HG03457 (cell line): Measurements from ENCODE around the gene PHAF1.

Source experiments
- ATAC-seq: cut with Tn5 transposase; IDR thresholded peaks from one replicate; pipeline ENCODE4 v1.9.1; 2021; ENCODE audit warnings: moderate number of reproducible peaks; ENCODE audit not compliant: unreplicated experiment

The PHAF1 gene

GRCh38 chr16:67109407-67110135 lies at the start of gene PHAF1:
Gene PHAF1 (plus strand): TSS chr16:67109941. CDS start chr16:67110176, 235 bp downstream.
- peak; percentile 69 for ATAC-seq

GRCh38 chr16:67063008-67063407 lies 46.7 kb upstream of the PHAF1 start:
- no peak for ATAC-seq

DNA sequence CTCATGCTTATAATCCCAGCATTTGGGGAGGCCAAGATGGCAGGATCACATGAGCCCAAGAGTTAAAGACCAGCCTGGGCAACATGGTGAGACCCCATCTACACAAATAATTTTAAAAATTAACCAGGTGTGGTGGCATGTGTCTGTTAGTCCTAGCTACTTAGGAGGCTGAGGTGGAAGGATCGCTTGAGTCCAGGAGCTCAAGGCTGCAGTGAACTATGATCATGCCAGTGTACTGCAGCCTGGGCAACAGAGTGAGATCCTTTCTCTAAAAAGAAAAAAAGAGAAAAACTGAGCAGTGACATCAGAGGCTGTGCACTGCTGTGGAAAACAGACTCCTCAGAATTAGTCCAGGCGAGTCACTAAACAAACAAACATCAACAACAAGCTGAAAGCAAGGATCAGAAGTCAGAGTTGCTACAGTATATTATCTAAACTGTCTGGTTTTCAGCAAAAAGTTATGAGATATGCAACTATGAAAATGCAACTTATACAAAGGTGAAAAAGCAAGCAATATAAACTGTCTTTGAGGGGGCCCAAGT lies 41.5 kb upstream of the PHAF1 start:
- ATAC-seq, result no peak

DNA sequence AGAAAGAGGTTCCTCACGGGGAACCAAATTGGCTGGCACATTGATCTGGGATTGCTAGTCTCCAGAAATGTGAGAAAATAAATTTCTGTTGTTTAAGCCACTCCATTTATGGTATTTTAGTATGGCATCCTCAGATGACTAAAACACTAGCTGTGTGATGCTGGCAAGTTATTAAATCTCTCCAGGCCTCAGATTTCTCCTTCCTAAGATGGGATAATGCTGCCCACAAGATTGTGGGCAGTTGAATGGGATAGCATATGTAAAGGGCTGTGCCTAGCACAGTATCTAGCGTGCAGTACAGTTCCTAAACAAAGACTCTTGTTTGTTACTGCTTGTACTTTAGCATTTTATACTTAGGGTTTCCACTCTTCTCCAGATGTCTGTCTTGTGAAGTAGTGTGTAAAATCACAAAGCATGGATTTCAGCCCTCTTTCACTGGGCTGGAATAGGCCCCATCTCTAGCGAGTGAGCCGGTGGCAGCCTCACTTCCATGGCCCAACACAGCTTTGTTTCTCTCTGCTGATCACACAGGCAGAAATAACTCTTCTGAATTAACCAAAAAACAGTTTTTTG lies 38.2 kb upstream of the PHAF1 start:
- no peak for ATAC-seq

DNA sequence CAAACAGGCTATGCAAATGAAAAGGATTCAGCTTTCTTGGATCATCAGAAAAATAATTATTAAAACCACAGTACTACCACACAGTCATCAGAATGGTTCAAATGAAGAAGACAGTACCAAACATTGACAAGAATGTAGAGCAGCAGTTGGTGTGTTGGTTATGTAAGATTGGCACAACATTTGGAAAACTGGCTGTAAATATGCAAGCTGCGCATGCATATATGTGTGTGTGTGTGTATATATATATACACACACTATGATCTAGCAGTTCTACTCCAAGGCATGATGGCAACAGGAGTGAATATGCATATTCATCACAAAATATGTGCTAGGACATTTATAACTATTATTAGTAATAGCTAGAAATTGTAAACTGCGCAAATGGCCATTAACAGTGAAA lies 34.4 kb upstream of the PHAF1 start:
- no peak for ATAC-seq

GRCh38 chr16:67077871-67078270 lies 31.9 kb upstream of the PHAF1 start:
- ATAC-seq, result no peak

- ATAC-seq, result no peak
Observed at GRCh38 chr16:67082100-67082499, 27.6 kb upstream of the PHAF1 start.

DNA sequence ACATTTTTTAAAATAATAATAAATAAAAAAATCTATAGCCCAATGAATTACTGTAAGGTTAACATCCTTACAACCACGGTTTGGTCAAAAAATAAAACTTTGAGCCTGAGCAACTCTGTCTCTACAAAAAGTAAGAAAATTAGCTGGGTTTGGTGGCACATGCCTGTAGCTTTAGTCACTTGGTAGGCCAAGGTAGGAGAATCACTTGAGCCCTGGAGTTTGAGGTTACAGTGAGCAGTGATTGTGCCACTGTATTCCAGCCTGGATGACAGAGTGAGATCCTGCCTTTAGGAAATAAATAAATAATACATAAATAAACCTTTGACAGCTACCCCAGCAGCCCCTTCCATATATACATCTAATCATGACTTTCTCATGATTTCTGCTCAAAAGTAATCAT lies 26.9 kb upstream of the PHAF1 start:
- no peak for ATAC-seq

GRCh38 chr16:67084345-67085028 lies 25.3 kb upstream of the PHAF1 start:
- ATAC-seq, result no peak

- ATAC-seq, result no peak
Observed at GRCh38 chr16:67086822-67087221, 22.9 kb upstream of the PHAF1 start.

DNA sequence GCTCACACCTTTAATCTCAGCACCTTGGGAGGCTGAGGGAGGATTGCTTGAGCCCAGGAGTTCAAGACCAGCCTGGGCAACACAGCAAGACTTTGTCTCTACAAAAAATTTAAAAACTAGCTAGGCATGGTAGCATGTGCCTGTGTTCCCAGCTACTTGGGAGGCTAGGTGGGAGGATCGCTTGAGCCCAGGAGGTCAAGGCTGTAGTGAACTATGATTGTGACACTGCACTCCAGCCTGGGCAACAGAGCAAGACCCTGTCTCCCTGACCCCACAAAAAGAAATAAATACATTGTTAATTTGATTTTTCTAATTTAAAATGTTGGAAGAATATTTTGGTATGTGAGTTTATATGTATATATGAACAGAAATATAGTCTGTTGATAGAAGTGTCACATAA lies 22.4 kb upstream of the PHAF1 start:
- ATAC-seq, result no peak

GRCh38 chr16:67087803-67088202 lies 21.9 kb upstream of the PHAF1 start:
- ATAC-seq, result no peak

DNA sequence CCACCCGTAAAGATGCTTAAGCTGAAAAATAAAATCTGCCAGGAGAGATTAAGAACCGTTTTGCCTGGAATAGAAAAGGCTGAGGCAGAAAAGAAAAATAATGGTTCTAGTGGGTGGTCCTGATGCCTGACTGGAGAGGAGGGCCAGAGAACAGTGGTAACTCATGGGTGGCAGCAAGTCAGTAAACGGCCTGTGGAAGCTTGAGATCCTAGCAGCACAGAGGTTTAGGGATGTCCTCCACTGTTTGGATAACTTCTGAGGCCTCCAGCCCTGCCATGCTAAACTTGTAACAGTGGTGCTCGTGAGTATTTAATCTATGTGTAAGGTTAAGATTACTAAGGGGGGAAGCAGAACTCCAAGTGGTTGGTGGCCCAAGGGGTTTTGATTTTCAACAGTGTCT lies 21.2 kb upstream of the PHAF1 start:
- ATAC-seq, result no peak

- ATAC-seq, result no peak
Observed at GRCh38 chr16:67089101-67089500, 20.6 kb upstream of the PHAF1 start.

DNA sequence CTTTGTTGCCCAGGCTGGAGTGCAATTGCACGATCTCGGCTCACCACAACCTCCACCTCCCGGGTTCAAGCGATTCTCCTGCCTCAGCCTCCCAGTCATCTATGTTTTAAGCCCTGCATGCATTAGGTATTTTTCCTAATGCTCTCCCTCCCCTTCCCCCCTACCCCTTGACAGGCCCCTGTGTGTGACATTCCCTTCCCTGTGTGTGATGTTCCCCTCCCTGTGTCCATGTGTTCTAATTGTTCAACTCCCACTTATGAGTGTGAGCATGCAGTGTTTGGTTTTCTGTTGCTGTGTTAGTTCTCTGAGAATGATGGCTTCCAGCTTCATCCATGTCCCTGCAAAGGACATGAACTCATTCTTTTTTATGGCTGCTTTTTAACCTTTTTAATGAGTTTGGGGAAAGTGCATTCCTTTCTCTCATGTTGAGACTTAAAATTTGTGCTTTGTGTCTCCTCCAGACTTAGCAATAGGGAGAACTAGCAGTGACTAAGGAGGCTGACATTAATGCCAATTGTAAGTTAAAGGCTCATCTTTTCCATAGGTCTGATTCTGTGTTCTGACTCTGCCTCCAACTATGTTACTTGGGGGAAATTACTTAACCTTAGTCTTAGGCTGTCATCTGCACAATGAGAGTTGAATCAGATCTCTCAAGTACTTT lies 17.7 kb upstream of the PHAF1 start:
- no peak for ATAC-seq

DNA sequence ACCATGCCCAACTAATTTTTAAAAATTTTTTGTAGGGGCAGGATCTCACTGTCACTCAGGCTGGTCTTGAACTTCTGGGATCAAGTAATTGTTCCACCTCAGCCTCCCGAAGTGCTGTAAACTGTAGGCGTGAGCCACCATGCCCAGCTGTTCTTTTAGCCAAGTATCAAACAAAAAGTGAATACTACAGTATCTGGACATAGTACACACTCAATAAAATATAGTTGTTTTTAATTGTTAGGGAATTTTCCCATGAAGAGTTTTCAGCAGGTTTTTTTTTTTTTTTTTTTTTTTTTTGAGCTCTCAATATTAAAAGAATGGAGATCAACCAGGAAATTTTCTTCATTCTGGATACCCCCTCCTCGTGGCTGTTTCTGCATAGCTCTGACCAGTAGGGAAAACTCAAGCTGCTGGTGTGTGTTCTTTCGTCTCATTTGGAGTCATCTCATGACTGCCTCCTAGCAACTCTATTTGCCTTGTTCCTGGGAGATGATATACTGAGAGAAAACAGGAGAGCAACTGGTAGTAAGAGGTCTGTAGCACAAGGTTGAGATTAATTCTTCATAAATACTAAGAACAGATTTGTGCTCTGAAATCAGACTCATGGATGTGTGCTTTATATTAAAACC lies 16.5 kb upstream of the PHAF1 start:
- no peak for ATAC-seq

DNA sequence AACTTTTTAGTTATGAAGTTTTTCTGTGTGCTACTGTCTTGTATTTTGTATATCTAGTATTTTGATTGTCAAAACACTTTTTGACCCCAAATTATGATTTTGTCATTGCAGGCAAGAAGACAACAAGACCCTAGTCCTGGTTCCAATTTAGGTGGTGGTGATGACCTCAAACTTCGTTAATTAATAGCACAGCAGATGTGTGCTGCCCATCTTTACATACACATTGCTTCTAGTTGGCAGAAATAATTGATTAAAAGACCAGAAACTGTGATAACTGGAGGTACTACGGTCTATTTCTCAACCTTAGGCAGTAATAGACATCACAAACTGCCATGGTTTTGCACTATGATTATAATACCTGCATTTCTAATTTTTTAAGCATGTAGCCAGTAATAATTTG lies 11.1 kb upstream of the PHAF1 start:
- ATAC-seq, result no peak

- ATAC-seq, result no peak
Observed at GRCh38 chr16:67100569-67101310, 9.0 kb upstream of the PHAF1 start.

GRCh38 chr16:67101311-67102082 lies 8.2 kb upstream of the PHAF1 start:
- no peak for ATAC-seq

DNA sequence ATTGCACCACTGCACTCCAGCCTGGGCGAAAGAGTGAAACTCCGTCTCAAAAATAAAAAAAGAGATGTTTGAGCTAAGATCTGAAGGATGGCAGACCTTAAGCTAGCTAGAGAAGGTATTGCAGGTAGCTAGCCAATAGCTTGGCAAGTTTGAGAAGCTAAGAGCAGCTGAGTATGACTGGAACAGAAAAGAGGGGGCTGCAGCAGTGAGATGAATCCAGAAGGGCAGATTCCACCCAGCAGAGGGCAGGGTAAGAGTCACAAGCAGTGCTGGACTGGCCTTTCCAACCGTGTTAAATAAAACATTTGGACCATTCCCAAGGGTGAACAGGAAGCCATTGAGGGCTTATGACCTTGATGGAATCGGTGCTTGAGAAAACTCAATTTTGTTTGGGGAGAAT lies 5.7 kb upstream of the PHAF1 start:
- no peak for ATAC-seq
